HG03159 (cell line): Measurements from ENCODE around the gene VRTN.
"Not testable (repeated sequence)": the region's sequence is repeated elsewhere in the genome, so short reads cannot be mapped to it uniquely, and the experiment has no call there.

Experiments
- ATAC-seq: cut with Tn5 transposase; IDR thresholded peaks from one replicate; pipeline ENCODE4 v1.9.1; 2021; ENCODE audit warnings: mild to moderate bottlenecking, moderate library complexity; ENCODE audit not compliant: unreplicated experiment

VRTN gene

GRCh38 chr14:74348735-74349463 lies 628 bp downstream of the VRTN start:
- ATAC-seq: no peak

GRCh38 chr14:74349757-74350156 lies 1.5 kb downstream of the VRTN start:
- no peak for ATAC-seq

- ATAC-seq: no peak
Observed at GRCh38 chr14:74350211-74350927, 2.1 kb downstream of the VRTN start.

DNA sequence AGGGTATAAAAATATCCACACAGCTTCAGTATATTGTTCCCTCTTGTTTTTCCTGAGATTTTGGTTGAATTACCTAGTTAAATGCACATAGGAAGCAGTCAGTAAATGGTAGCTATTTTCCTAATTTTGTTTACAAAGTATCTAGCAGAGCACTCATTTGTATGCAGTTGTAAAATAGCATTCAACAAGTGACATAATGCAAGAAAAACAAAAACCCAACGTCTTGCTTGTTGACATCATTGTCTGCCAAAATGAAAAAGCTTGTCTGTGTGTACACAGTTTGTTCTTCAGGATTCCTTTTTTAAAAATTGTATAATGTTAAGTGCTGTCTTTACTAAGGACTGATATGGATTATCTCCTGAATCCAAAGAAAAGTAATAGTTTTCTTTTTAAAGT lies 2.7 kb downstream of the VRTN start:
- ATAC-seq: no peak

DNA sequence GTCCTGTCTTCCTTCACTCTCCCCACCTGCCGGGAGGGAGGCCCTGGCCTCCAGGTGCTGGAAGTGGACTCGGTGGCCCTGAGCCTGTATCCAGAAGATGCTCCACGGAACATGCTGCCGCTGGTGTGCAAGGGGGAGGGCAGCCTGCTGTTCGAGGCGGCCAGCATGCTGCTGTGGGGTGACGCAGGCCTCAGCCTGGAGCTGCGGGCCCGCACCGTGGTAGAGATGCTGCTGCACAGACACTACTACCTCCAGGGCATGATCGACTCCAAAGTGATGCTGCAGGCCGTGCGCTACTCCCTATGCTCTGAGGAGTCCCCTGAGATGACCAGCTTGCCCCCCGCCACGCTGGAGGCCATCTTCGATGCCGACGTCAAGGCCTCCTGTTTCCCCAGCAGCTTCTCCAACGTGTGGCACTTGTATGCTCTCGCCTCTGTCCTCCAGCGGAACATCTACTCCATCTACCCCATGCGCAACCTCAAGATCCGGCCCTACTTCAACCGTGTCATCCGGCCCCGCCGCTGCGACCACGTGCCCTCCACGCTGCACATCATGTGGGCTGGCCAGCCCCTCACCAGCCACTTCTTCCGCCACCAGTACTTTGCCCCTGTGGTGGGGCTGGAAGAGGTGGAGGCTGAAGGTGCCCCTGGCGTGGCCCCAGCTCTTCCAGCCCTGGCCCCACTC lies 8.8 kb downstream of the VRTN start:
- no peak for ATAC-seq

DNA sequence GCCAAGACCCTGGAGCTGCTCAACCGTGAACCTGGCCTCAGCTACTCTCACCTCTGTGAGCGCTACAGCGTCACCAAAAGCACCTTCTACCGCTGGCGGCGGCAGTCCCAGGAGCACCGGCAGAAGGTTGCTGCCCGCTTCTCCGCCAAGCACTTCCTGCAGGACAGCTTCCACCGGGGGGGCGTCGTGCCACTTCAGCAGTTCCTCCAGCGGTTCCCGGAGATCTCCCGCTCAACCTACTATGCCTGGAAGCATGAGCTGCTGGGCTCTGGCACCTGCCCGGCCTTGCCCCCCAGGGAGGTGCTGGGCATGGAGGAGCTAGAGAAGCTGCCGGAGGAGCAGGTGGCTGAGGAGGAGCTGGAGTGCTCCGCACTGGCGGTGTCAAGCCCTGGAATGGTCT lies 9.3 kb downstream of the VRTN start:
- no peak for ATAC-seq

DNA sequence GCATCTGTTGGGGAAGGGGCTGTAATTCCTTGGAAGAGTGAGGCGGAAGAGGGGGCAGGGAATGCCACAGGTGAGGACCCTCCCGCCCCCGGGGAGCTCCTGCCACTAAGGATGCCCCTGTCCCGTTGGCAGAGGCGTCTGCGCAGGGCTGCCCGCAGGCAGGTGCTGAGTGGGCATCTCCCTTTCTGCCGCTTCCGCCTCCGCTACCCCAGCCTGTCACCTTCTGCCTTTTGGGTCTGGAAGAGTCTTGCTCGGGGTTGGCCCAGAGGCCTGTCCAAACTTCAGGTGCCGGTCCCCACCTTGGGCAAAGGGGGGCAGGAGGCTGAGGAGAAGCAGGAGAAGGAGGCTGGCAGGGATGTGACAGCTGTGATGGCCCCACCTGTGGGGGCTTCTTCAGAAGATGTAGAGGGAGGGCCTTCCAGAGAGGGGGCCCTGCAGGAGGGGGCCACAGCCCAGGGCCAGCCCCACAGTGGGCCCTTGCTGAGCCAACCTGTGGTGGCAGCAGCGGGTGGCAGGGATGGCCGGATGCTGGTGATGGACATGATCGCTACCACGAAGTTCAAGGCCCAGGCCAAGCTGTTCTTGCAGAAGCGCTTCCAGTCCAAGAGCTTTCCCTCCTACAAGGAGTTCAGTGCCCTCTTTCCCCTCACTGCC lies 10.0 kb downstream of the VRTN start:
- no peak for ATAC-seq

- no peak for ATAC-seq
Observed at GRCh38 chr14:74360163-74360562, 11.9 kb downstream of the VRTN start.

- no peak for ATAC-seq
Observed at GRCh38 chr14:74362361-74362915, 14.2 kb downstream of the VRTN start.

GRCh38 chr14:74364271-74364880 lies 16.1 kb downstream of the VRTN start:
- no peak for ATAC-seq

GRCh38 chr14:74368026-74368425 lies 19.8 kb downstream of the VRTN start:
- ATAC-seq: no peak

- ATAC-seq: no peak
Observed at GRCh38 chr14:74368441-74368840, 20.2 kb downstream of the VRTN start.

DNA sequence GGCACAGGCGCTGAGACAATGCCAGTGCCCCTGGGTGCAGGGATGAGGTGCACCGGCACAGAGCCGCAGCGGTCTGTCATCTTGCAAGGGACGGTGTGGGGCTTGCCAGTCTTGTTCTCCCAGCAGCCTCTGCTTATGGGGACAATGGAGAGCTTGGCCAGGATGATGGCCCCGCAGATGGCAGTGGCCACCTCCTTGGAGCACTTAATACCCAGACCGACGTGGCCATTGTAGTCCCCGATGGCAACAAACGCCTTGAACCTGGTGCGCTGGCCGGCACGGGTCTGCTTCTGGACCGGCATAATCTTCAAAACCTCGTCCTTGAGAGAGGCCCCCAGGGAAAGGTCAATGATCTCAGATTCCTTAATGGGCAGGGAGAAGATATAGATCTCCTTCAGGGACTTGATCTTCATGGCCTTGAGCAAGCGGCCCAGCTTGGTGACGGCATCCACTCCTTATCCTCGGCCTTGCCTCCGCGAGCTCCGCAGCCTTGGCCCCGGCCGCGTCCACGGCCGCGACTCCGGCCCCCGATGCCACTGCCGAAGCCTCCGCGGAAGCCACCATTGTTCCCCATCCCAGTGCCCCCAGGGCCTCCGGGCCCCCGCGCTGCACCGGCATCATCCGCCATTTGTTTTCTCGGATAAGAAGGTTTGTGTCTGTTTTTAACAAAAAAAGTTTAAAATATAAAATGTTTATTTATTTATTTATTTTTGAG lies 29.9 kb downstream of the VRTN start:
- no peak for ATAC-seq

- no peak for ATAC-seq
Observed at GRCh38 chr14:74380172-74380571, 31.9 kb downstream of the VRTN start.

DNA sequence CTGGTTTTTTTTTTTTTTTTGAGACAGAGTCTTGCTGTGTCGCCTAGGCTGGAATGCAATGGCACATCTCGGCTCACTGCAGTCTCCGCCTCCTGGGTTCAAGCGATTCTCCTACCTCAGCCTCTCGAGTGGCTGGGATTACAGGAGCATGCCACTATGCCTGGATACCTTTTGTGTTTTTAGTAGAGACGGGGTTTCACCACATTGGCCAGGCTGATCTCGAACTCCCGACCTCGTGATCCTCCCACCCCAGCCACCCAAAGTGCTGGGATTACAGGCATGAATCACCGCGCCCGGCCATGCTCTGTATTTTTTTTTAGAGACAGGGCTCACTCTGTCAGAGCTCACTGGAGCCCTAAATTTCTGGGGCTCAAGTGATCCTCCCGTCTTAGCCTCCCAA lies 32.6 kb downstream of the VRTN start:
- ATAC-seq: no peak

GRCh38 chr14:74381571-74381970 lies 33.3 kb downstream of the VRTN start:
- not testable (repeated sequence) for ATAC-seq

DNA sequence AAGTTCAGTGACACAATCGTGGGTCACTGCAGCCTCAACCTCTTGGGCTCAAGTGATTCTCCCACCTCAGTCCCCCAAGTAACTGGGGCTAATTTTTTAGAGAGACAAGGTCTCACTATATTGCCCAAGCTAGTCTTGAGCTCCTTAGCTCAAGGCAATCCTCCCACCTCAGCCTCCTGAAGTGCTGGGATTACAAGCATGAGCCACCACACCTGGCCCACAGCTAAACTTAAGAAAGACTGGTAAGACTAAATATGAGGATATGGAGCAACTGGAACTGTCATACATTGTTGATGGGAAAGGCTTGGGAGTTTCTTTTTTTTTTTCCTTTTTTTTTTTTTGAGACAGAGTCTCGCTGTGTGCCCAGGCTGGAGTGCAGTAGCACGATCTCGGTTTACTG lies 34.0 kb downstream of the VRTN start:
- ATAC-seq: no peak

DNA sequence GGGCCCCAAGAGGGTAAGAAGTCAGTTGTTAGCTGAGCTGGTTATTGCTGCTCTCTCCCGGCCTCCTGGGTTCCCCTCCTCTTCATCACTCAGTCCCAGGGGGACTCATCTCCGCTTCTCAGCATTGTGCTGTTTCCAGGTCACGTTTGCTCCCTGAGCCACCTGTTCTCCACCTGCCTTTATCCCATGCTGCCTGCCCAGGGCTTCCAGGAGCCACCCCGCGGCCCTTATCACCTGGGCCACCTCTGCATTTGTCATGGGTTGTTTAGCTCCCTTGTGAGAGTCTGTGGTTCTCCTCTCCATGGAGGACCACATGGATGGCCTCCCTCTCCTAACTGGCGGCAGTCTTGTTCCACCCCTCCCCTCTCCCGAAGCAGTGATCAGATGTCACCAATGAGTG lies 41.7 kb downstream of the VRTN start:
- ATAC-seq: no peak

DNA sequence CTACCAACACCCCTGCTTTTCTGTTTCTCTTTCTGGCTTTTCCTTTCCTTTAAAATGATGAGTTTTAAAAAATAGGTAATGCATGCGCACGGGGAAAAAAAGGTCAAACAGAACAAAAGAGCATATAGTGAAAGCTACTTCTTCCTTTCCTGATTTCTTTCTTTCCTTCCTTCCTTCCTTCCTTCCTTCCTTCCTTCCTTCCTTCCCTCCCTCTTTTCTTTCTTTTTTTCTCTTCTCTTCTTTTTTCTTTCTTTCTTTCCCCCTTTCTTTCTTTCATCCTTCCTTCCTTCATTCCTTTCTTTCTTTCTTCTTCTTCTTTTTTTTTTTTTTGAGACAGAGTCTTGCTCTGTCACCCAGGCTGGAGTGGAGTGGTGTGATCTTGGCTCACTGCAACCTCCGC lies 42.2 kb downstream of the VRTN start:
- not testable (repeated sequence) for ATAC-seq

- no peak for ATAC-seq
Observed at GRCh38 chr14:74391479-74391878, 43.2 kb downstream of the VRTN start.
